Measurements from ENCODE around the gene VSIG8. TPM values are rescaled to one million over a fixed set of nuclear protein-coding genes. Genes with fewer than 3 reads are reported as not detected.

VSIG8 gene
- total RNA-seq, 1 donor from 2014 or later: not detected

DNA sequence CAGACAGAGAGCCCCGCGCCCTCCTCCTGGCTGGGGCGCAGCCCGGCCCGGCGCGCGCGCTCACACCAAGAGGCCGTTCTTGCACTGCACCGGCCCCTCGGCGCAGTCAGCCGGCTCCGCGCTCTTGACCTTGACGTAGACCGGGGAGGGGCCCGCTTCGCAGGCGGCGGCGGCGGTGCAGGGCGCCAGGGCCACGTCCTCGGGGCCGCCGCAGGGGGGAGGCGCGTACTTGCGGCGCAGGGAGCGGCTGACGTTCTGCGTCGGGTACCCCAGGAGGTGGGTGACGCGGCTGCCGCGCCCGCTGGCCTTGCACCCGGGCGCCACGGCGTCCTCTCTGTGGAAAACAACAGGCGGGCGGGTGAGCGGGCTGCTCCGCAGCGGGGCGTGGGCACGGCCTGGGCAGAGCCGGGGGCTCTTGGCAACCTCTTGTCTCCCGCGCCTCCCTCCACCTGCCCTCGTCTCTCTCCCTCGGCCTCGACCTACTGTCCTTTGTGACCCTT, 7.7 kb downstream of the VSIG8 start:
- peak overlapping the region; percentile 13 for H3K27ac Mint-ChIP-seq
- TF ChIP-seq CTCF (IDR thresholded peaks at IDR 0.05; ENCODE audit: unreplicated experiment): no peak
- H3K4me1 Mint-ChIP-seq: peaks cover 19% of the 10 kb centered on the region
- H3K27me3 Mint-ChIP-seq (ENCODE audit: low read depth): peaks cover 4% of the 10 kb centered on the region
- H3K9me3 Mint-ChIP-seq: no peaks in the 10 kb centered on the region
- peak overlapping the region; percentile 85 for H3K4me3 Mint-ChIP-seq
- DNase-seq (ENCODE audit: low spot score in 2 of 2, unreplicated experiment in 2 of 2): peak; percentile 55 to 78
- H3K36me3 Mint-ChIP-seq: no peaks in the 10 kb centered on the region

GRCh38 chr1:159854116-159854692, 8.3 kb downstream of the VSIG8 start:
- no peak for TF ChIP-seq CTCF (IDR thresholded peaks at IDR 0.05; ENCODE audit: unreplicated experiment)
- no peaks in the 10 kb centered on the region for H3K9me3 Mint-ChIP-seq
- H3K27me3 Mint-ChIP-seq (ENCODE audit: low read depth): peaks cover 5% of the 10 kb centered on the region
- peaks cover 19% of the 10 kb centered on the region for H3K4me1 Mint-ChIP-seq
- peak overlapping the region; percentile 92 for H3K27ac Mint-ChIP-seq
- DNase-seq (ENCODE audit: low spot score in 2 of 2, unreplicated experiment in 2 of 2): peak in 1 of 2 experiments; percentile 47
- no peaks in the 10 kb centered on the region for H3K36me3 Mint-ChIP-seq
- H3K4me3 Mint-ChIP-seq: peak overlapping the region; percentile 77

GRCh38 chr1:159853417-159854115, 8.9 kb downstream of the VSIG8 start:
- Mint-ChIP-seq H3K36me3 (no peaks in the 10 kb centered on the region), H3K4me3 (peak overlapping the region; percentile 77), H3K27me3 (ENCODE audit: low read depth) (peaks cover 5% of the 10 kb centered on the region), H3K9me3 (no peaks in the 10 kb centered on the region), H3K27ac (peak overlapping the region; percentile 92), H3K4me1 (peaks cover 21% of the 10 kb centered on the region)
- no peak for DNase-seq (ENCODE audit: low spot score in 2 of 2, unreplicated experiment in 2 of 2)
- TF ChIP-seq CTCF (IDR thresholded peaks at IDR 0.05; ENCODE audit: unreplicated experiment): no peak

DNA sequence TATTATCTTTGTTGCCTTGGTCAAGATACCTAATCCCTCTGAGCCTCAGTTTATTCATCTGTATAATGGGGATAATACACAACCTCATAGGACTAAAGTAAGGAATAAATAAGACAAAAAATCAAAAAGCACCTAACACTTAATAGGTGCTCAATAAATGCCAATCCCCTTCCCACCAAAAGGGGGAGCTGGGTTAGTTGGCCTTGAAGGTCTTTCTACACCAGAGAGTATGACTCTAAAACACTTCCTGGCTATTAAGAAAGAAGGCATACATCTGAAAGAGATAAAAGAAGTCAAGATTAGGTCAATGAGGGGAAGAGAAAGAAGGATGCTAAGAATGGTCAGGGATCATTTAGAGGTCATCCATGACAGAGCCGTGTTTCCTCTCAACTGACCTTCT, 11.1 kb downstream of the VSIG8 start:
- Mint-ChIP-seq H3K36me3 (no peaks in the 10 kb centered on the region), H3K4me1 (peaks cover 24% of the 10 kb centered on the region), H3K4me3 (no peak overlapping the region), H3K27ac (no peak overlapping the region), H3K9me3 (no peaks in the 10 kb centered on the region), H3K27me3 (ENCODE audit: low read depth) (peaks cover 5% of the 10 kb centered on the region)
- DNase-seq (ENCODE audit: low spot score in 2 of 2, unreplicated experiment in 2 of 2): no peak
- TF ChIP-seq CTCF (IDR thresholded peaks at IDR 0.05; ENCODE audit: unreplicated experiment): no peak

DNA sequence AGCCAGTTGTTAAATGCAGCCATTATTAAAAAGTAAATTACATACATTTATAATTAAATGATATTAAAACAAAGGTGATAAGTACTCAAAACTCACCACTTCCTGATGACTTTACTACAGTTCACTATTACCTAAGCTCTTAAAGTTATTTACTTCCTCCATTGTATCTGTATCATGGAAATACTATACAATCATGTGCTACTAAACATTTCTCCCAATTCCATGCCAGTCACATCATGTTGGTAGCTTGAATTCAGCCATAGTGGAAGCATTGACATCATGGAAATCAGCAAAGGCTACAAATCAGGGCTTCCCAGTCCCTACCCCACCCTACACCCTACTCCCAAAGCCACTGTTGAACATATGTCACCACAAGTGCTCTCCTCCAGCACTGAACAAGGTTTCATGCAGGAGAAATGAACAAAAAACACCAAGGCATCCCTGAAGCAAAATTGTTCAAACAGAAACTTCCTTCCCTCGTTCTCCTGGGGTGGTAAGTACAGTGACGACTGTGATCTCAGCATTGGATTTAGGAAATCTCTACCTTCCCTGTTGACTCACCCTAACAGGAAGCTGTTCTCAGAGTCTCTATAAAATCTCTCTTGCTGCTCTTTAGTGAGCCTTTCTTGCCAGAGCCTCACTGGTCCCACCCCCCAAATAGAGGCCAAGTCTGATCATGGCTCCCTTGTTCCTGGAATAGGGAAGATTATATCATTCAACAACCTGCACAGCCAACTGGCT, 12.7 kb downstream of the VSIG8 start:
- Mint-ChIP-seq H3K36me3 (no peaks in the 10 kb centered on the region), H3K27ac (no peak overlapping the region), H3K4me1 (peaks cover 23% of the 10 kb centered on the region), H3K9me3 (no peaks in the 10 kb centered on the region), H3K27me3 (ENCODE audit: low read depth) (peaks cover 5% of the 10 kb centered on the region), H3K4me3 (no peak overlapping the region)
- no peak for TF ChIP-seq CTCF (IDR thresholded peaks at IDR 0.05; ENCODE audit: unreplicated experiment)
- no peak for DNase-seq (ENCODE audit: low spot score in 2 of 2, unreplicated experiment in 2 of 2)

Measured in mesothelial cell of epicardium (in vitro differentiated cells).